Measurements from ENCODE around the gene CLEC20A. TPM values are rescaled to one million over a fixed set of nuclear protein-coding genes. Genes with fewer than 3 reads are reported as not detected.

Gene CLEC20A
- polyA plus RNA-seq, 3 donors, result not detected

DNA sequence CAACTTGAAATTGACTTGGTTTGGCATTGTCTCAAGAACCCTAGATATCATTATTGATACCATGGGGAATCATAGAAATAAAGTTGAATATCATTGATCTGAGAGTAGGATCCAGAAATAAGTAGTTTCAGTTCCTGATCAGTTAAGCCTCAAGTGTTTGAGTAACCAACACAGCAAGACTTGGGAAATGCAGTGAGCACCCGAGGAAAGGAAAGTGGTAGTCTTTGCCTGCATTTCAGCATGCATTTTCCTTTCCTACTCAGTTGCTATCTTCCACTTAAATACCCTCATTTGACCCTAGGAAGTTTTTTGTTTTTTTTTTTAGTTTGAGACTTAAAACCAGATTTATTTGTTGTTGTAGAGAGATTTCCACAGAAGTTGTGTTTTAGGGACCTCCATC is 18.9 kb downstream of the CLEC20A start:
- Mint-ChIP-seq H3K4me1 (peaks cover 16% of the 10 kb centered on the region), H3K27ac (no peak overlapping the region), H3K9me3 (peaks cover 0 to 3% (median 0%) of the 10 kb centered on the region in 7 donors), H3K36me3 (peaks cover 2 to 10% of the 10 kb centered on the region in 2 donors), H3K27me3 (ENCODE audit: low read depth in 3 of 3) (no peaks in the 10 kb centered on the region), H3K4me3 (no peak overlapping the region)
- TF ChIP-seq, protein P1, sequence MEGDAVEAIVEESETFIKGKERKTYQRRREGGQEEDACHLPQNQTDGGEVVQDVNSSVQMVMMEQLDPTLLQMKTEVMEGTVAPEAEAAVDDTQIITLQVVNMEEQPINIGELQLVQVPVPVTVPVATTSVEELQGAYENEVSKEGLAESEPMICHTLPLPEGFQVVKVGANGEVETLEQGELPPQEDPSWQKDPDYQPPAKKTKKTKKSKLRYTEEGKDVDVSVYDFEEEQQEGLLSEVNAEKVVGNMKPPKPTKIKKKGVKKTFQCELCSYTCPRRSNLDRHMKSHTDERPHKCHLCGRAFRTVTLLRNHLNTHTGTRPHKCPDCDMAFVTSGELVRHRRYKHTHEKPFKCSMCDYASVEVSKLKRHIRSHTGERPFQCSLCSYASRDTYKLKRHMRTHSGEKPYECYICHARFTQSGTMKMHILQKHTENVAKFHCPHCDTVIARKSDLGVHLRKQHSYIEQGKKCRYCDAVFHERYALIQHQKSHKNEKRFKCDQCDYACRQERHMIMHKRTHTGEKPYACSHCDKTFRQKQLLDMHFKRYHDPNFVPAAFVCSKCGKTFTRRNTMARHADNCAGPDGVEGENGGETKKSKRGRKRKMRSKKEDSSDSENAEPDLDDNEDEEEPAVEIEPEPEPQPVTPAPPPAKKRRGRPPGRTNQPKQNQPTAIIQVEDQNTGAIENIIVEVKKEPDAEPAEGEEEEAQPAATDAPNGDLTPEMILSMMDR (IDR thresholded peaks at IDR 0.05), result no peak
- intact Hi-C loops (cut with micrococcal nuclease), result no loop called here
- H3K4me1 ChIP-seq (ENCODE audit: control insufficient read depth in 1 of 2, insufficient read depth in 2 of 2, low read length in 2 of 2), result no peaks in the 10 kb centered on the region
- H3K4me3 ChIP-seq (replicated peaks in 1 of 3; ENCODE audit: low read depth in 2 of 3, low read length in 3 of 3), result no peak overlapping the region
- no peaks in the 10 kb centered on the region for H4K20me1 ChIP-seq (ENCODE audit: insufficient read depth, low read length)
- no peak overlapping the region for H3K9ac ChIP-seq (ENCODE audit: insufficient read depth, low read length, poor library complexity, severe bottlenecking)
- no peak overlapping the region for H3K4me2 ChIP-seq (replicated peaks; ENCODE audit: extremely low read depth, low read length, poor library complexity, severe bottlenecking)
- DNase-seq, result no peak
- no peak overlapping the region for H2AFZ ChIP-seq (ENCODE audit: insufficient read depth, low read depth, low read length, poor library complexity, severe bottlenecking)
- no peaks in the 10 kb centered on the region for H3K79me2 ChIP-seq (ENCODE audit: insufficient read depth, low read length)
- no peaks in the 10 kb centered on the region for H3K27me3 ChIP-seq (ENCODE audit: control insufficient read depth in 2 of 2, insufficient read depth in 2 of 2, low read length in 2 of 2)
- no CpG with 5 or more reads among the region's 1 CpG for WGBS (ENCODE audit: insufficient coverage)
- H3K9me3 ChIP-seq (replicated peaks in 1 of 2; ENCODE audit: control insufficient read depth in 1 of 2, insufficient read depth in 1 of 2, low read length in 2 of 2), result no peaks in the 10 kb centered on the region
- H3K36me3 ChIP-seq (replicated peaks in 1 of 2; ENCODE audit: control insufficient read depth in 1 of 2, insufficient read depth in 2 of 2, low read length in 2 of 2), result no peaks in the 10 kb centered on the region
- no peak overlapping the region for H3K27ac ChIP-seq (ENCODE audit: low read depth in 1 of 2, low read length in 2 of 2)

DNA sequence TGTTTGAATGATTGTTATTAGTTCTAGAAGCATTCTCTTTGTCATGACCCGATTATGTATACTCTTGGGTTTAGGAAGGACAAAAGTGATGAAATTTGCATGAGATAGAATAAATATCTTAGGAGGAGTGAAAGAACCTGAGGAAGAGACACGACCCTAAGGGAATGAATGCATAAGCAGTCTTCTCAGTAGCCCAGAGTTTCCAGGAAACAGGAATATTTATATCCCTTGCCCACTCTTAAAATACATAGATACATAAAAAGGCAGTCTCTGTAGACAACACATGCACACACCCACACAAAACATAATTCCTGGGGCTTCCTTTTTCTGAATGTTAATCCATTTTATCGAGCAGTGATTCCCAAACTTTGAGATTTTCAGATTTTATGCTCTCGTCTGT is 19.4 kb downstream of the CLEC20A start:
- Histone ChIP-seq H3K27me3 (ENCODE audit: control insufficient read depth in 2 of 2, insufficient read depth in 2 of 2, low read length in 2 of 2) (no peaks in the 10 kb centered on the region), H3K79me2 (ENCODE audit: insufficient read depth, low read length) (no peaks in the 10 kb centered on the region), H3K4me2 (replicated peaks; ENCODE audit: extremely low read depth, low read length, poor library complexity, severe bottlenecking) (no peak overlapping the region), H3K9me3 (replicated peaks in 1 of 2; ENCODE audit: control insufficient read depth in 1 of 2, insufficient read depth in 1 of 2, low read length in 2 of 2) (no peaks in the 10 kb centered on the region), H3K4me3 (replicated peaks in 1 of 3; ENCODE audit: low read depth in 2 of 3, low read length in 3 of 3) (no peak overlapping the region), H4K20me1 (ENCODE audit: insufficient read depth, low read length) (no peaks in the 10 kb centered on the region), H2AFZ (ENCODE audit: insufficient read depth, low read depth, low read length, poor library complexity, severe bottlenecking) (no peak overlapping the region), H3K4me1 (ENCODE audit: control insufficient read depth in 1 of 2, insufficient read depth in 2 of 2, low read length in 2 of 2) (no peaks in the 10 kb centered on the region), H3K27ac (ENCODE audit: low read depth in 1 of 2, low read length in 2 of 2) (no peak overlapping the region), H3K36me3 (replicated peaks in 1 of 2; ENCODE audit: control insufficient read depth in 1 of 2, insufficient read depth in 2 of 2, low read length in 2 of 2) (no peaks in the 10 kb centered on the region), H3K9ac (ENCODE audit: insufficient read depth, low read length, poor library complexity, severe bottlenecking) (no peak overlapping the region)
- TF ChIP-seq, protein P1 (IDR thresholded peaks at IDR 0.05), result no peak
- no peak overlapping the region for H3K27ac Mint-ChIP-seq
- H3K36me3 Mint-ChIP-seq, result peaks cover 2 to 10% of the 10 kb centered on the region in 2 donors
- WGBS (ENCODE audit: insufficient coverage), result no CpG with 5 or more reads among the region's 4 CpGs
- intact Hi-C loops (cut with micrococcal nuclease), result no loop called here
- no peak overlapping the region for H3K4me3 Mint-ChIP-seq
- peaks cover 0 to under 1% (median 0%) of the 10 kb centered on the region in 3 donors for H3K27me3 Mint-ChIP-seq (ENCODE audit: low read depth in 3 of 3)
- DNase-seq, result no peak
- H3K4me1 Mint-ChIP-seq, result peaks cover 16% of the 10 kb centered on the region
- peaks cover 0 to 3% (median 0%) of the 10 kb centered on the region in 7 donors for H3K9me3 Mint-ChIP-seq

Measured in CD14-positive monocyte (primary cell).